ENCODE results near the gene CDC14A. TPM values are rescaled to one million over a fixed set of nuclear protein-coding genes. Genes with fewer than 3 reads are reported as not detected.
"Not testable (repeated sequence)": the region's sequence is repeated elsewhere in the genome, so short reads cannot be mapped to it uniquely, and the experiment has no call there.

CDC14A gene
- total RNA-seq, 2 donors from 2014 or later = 9.6 to 16.8 TPM

- Histone ChIP-seq H3K27ac (no peak overlapping the region), H3K4me1 (no peaks in the 10 kb centered on the region), H3K27me3 (no peaks in the 10 kb centered on the region), H3K4me3 (no peak overlapping the region), H3K9ac (ENCODE audit: low read depth in 2 of 2, low read length in 2 of 2) (no peak overlapping the region), H3K36me3 (no peaks in the 10 kb centered on the region), H3K9me3 (no peaks in the 10 kb centered on the region)
- intact Hi-C loops (cut with DNase I) = no loop called here
- TF ChIP-seq CTCF (IDR thresholded peaks at IDR 0.05) = no peak
- no peak for DNase-seq
These were observed 13.9 kb downstream of the CDC14A start for GRCh38 chr1:100366209-100366525.

- H3K4me1 ChIP-seq; H3K9ac ChIP-seq (ENCODE audit: low read depth in 2 of 2, low read length in 2 of 2); H3K4me3 ChIP-seq; intact Hi-C loops (cut with DNase I); DNase-seq; H3K9me3 ChIP-seq; H3K36me3 ChIP-seq; H3K27me3 ChIP-seq; H3K27ac ChIP-seq: not testable (repeated sequence)
These were observed 17.0 kb downstream of the CDC14A start for GRCh38 chr1:100369339-100369738.

GRCh38 chr1:100373953-100374352, 21.6 kb downstream of the CDC14A start:
- H3K9ac ChIP-seq (ENCODE audit: low read depth in 2 of 2, low read length in 2 of 2); intact Hi-C loops (cut with DNase I); H3K27me3 ChIP-seq; H3K4me1 ChIP-seq; H3K36me3 ChIP-seq; H3K27ac ChIP-seq; H3K4me3 ChIP-seq; H3K9me3 ChIP-seq; DNase-seq: not testable (repeated sequence)

GRCh38 chr1:100376890-100377289, 24.6 kb downstream of the CDC14A start:
- H3K36me3 ChIP-seq; H3K9ac ChIP-seq (ENCODE audit: low read depth in 2 of 2, low read length in 2 of 2); H3K27ac ChIP-seq; H3K9me3 ChIP-seq; intact Hi-C loops (cut with DNase I); H3K4me3 ChIP-seq; H3K4me1 ChIP-seq; H3K27me3 ChIP-seq; DNase-seq: not testable (repeated sequence)

- no peak overlapping the region for H3K4me3 ChIP-seq
- H3K27ac ChIP-seq = no peak overlapping the region
- DNase-seq = no peak
- no peaks in the 10 kb centered on the region for H3K27me3 ChIP-seq
- TF ChIP-seq CTCF (IDR thresholded peaks at IDR 0.05) = no peak
- no peaks in the 10 kb centered on the region for H3K4me1 ChIP-seq
- H3K36me3 ChIP-seq = no peaks in the 10 kb centered on the region
- H3K9ac ChIP-seq (ENCODE audit: low read depth in 2 of 2, low read length in 2 of 2) = no peak overlapping the region
- H3K9me3 ChIP-seq = no peaks in the 10 kb centered on the region
- intact Hi-C loops (cut with DNase I) = no loop called here
These were observed 25.5 kb downstream of the CDC14A start for GRCh38 chr1:100377590-100378361.

- no peaks in the 10 kb centered on the region for H3K27me3 ChIP-seq
- H3K36me3 ChIP-seq = no peaks in the 10 kb centered on the region
- TF ChIP-seq CTCF (IDR thresholded peaks at IDR 0.05) = no peak
- no peak overlapping the region for H3K9ac ChIP-seq (ENCODE audit: low read depth in 2 of 2, low read length in 2 of 2)
- H3K9me3 ChIP-seq = no peaks in the 10 kb centered on the region
- DNase-seq = no peak
- H3K4me1 ChIP-seq = no peaks in the 10 kb centered on the region
- intact Hi-C loops (cut with DNase I) = no loop called here
- H3K27ac ChIP-seq = no peak overlapping the region
- no peak overlapping the region for H3K4me3 ChIP-seq
These were observed 26.6 kb downstream of the CDC14A start for GRCh38 chr1:100378956-100379355.

GRCh38 chr1:100380635-100381034, 28.3 kb downstream of the CDC14A start:
- intact Hi-C loops (cut with DNase I) = no loop called here
- H3K4me1 ChIP-seq = no peaks in the 10 kb centered on the region
- H3K4me3 ChIP-seq = no peak overlapping the region
- no peaks in the 10 kb centered on the region for H3K9me3 ChIP-seq
- no peak overlapping the region for H3K27ac ChIP-seq
- H3K9ac ChIP-seq (ENCODE audit: low read depth in 2 of 2, low read length in 2 of 2) = no peak overlapping the region
- H3K36me3 ChIP-seq = no peaks in the 10 kb centered on the region
- no peak for DNase-seq
- no peaks in the 10 kb centered on the region for H3K27me3 ChIP-seq
- no peak for TF ChIP-seq CTCF (IDR thresholded peaks at IDR 0.05)

Measured in colonic mucosa (tissue), 4 donors.